Astrocyte (in vitro differentiated cells and primary cell): ENCODE results near the gene DNALI1. TPM values are rescaled to one million over a fixed set of nuclear protein-coding genes. Genes with fewer than 3 reads are reported as not detected.
"Not testable (repeated sequence)": the region's sequence is repeated elsewhere in the genome, so short reads cannot be mapped to it uniquely, and the experiment has no call there.

Experiments
- DNase-seq: peaks from one replicate; pipeline ENCODE4 v3.0.0-alpha.2; 2010; ENCODE audit warnings: low read depth
- FAIRE-seq: peaks from 2 replicates; lab custom pipeline; 2011; peaks lifted over from hg19 to GRCh38; lab: Jason Lieb, UNC
- H2AFZ ChIP-seq: 2 replicates; pipeline ENCODE4 v1.6.0; 2012; ENCODE audit warnings: low read depth, low read length, inconsistent platforms
- H3K27ac ChIP-seq: 2 replicates; pipeline ENCODE4 v1.5.1; 2011; ENCODE audit warnings: low read depth, low read length, inconsistent platforms
- H3K27me3 ChIP-seq: 2 replicates; pipeline ENCODE4 v1.6.0; 2011; ENCODE audit warnings: low read length, inconsistent platforms; ENCODE audit not compliant: insufficient read depth
- H3K36me3 ChIP-seq: 2 replicates; pipeline ENCODE4 v1.5.1; 2011; ENCODE audit warnings: low read length, inconsistent platforms; ENCODE audit not compliant: insufficient read depth
- H3K4me1 ChIP-seq: 2 replicates; pipeline ENCODE4 v1.5.1; 2011; ENCODE audit warnings: low read length, inconsistent platforms; ENCODE audit not compliant: insufficient read depth
- H3K4me2 ChIP-seq: 2 replicates; pipeline ENCODE4 v1.6.0; 2012; ENCODE audit warnings: low read length, inconsistent platforms
- H3K4me3 ChIP-seq: 2 replicates; pipeline ENCODE4 v1.5.1; 2011; ENCODE audit warnings: low read depth, mild to moderate bottlenecking, low read length, inconsistent platforms; ENCODE audit not compliant: insufficient read depth
- H3K79me2 ChIP-seq: 2 replicates; pipeline ENCODE4 v1.6.0; 2012; ENCODE audit warnings: mild to moderate bottlenecking, low read length, inconsistent platforms; ENCODE audit not compliant: insufficient read depth
- H3K9ac ChIP-seq: 2 replicates; pipeline ENCODE4 v1.6.0; 2012; ENCODE audit warnings: mild to moderate bottlenecking, low read length, inconsistent platforms
- H3K9me3 ChIP-seq: 2 replicates; pipeline ENCODE4 v1.5.1; 2012; ENCODE audit warnings: low read depth, mild to moderate bottlenecking, low read length, inconsistent platforms; ENCODE audit not compliant: insufficient read depth
- H4K20me1 ChIP-seq: 2 replicates; pipeline ENCODE4 v1.6.0; 2012; ENCODE audit warnings: low read length, inconsistent platforms; ENCODE audit not compliant: insufficient read depth
- H3K27ac Mint-ChIP-seq: one replicate; pipeline ENCODE4 v1.8.0; 2021; ENCODE audit warnings: mild to moderate bottlenecking, mixed read lengths; ENCODE audit not compliant: unreplicated experiment
- H3K27me3 Mint-ChIP-seq: one replicate; pipeline ENCODE4 v1.8.0; 2021; ENCODE audit warnings: low read depth, mixed read lengths; ENCODE audit not compliant: unreplicated experiment
- H3K36me3 Mint-ChIP-seq: one replicate; pipeline ENCODE4 v1.8.0; 2021; ENCODE audit warnings: low read depth, mixed read lengths; ENCODE audit not compliant: unreplicated experiment
- H3K4me1 Mint-ChIP-seq: one replicate; pipeline ENCODE4 v1.8.0; 2021; ENCODE audit warnings: low read depth, mixed read lengths; ENCODE audit not compliant: unreplicated experiment
- H3K4me3 Mint-ChIP-seq: one replicate; pipeline ENCODE4 v1.8.0; 2021; ENCODE audit warnings: mild to moderate bottlenecking, moderate library complexity, mixed read lengths; ENCODE audit not compliant: unreplicated experiment
- H3K9me3 Mint-ChIP-seq: one replicate; pipeline ENCODE4 v1.8.0; 2021; ENCODE audit warnings: mild to moderate bottlenecking, mixed read lengths; ENCODE audit not compliant: unreplicated experiment
- CTCF ChIP-seq: IDR thresholded peaks from 2 replicates; pipeline ENCODE4 v1.5.1; 2011; ENCODE audit warnings: low read depth, mild to moderate bottlenecking, inconsistent platforms, low read length, moderate library complexity; ENCODE audit not compliant: insufficient read depth
- EZH2 ChIP-seq: IDR thresholded peaks from 2 replicates; pipeline ENCODE4 v1.6.1; 2012; ENCODE audit warnings: mild to moderate bottlenecking, low read length, inconsistent platforms; ENCODE audit not compliant: insufficient read depth
- total RNA-seq: library from RNA; stranded (reverse); gene quantifications from 2 replicates; pipeline ENCODE4 v1.2.1, GENCODE V29; 2021

The DNALI1 gene
- total RNA-seq, 1 donor from 2014 or later = 9.6 TPM

GRCh38 chr1:37559080-37559479 is 2.3 kb downstream of the DNALI1 start:
- no peak for TF ChIP-seq EZH2
- no peak for TF ChIP-seq CTCF
- Mint-ChIP-seq H3K27me3 (no peaks in the 10 kb centered on the region), H3K4me3 (no peak overlapping the region), H3K36me3 (peaks cover 9% of the 10 kb centered on the region), H3K9me3 (no peaks in the 10 kb centered on the region), H3K27ac (no peak overlapping the region), H3K4me1 (peaks cover 8% of the 10 kb centered on the region)
- Histone ChIP-seq H3K36me3 (no peaks in the 10 kb centered on the region), H3K27me3 (no peaks in the 10 kb centered on the region), H3K9ac (no peak overlapping the region), H3K4me2 (no peak overlapping the region), H3K79me2 (peaks cover under 1% of the 10 kb centered on the region), H3K4me3 (no peak overlapping the region), H4K20me1 (no peaks in the 10 kb centered on the region), H3K9me3 (no peaks in the 10 kb centered on the region), H3K27ac (no peak overlapping the region), H3K4me1 (peaks cover 14% of the 10 kb centered on the region), H2AFZ (no peak overlapping the region)
- DNase-seq = no peak
- no peak for FAIRE-seq

GRCh38 chr1:37559957-37560379 is 3.2 kb downstream of the DNALI1 start:
- H4K20me1 ChIP-seq, H3K4me2 ChIP-seq, H3K4me3 Mint-ChIP-seq, DNase-seq, H3K9me3 Mint-ChIP-seq, H3K27me3 ChIP-seq, H2AFZ ChIP-seq, H3K9me3 ChIP-seq, H3K4me1 Mint-ChIP-seq, H3K36me3 ChIP-seq, H3K9ac ChIP-seq, H3K4me3 ChIP-seq, H3K27me3 Mint-ChIP-seq, FAIRE-seq, H3K79me2 ChIP-seq, H3K27ac Mint-ChIP-seq, H3K27ac ChIP-seq: not testable (repeated sequence)
- H3K4me1 ChIP-seq = peaks cover 14% of the 10 kb centered on the region
- peaks cover 11% of the 10 kb centered on the region for H3K36me3 Mint-ChIP-seq

GRCh38 chr1:37560401-37561132 is 3.8 kb downstream of the DNALI1 start:
- Histone ChIP-seq H3K4me1 (peaks cover 14% of the 10 kb centered on the region), H3K4me2 (no peak overlapping the region), H3K9ac (no peak overlapping the region), H3K27ac (no peak overlapping the region), H3K9me3 (no peaks in the 10 kb centered on the region), H4K20me1 (no peaks in the 10 kb centered on the region), H3K36me3 (peaks cover 8% of the 10 kb centered on the region), H3K79me2 (no peaks in the 10 kb centered on the region), H2AFZ (no peak overlapping the region), H3K27me3 (no peaks in the 10 kb centered on the region), H3K4me3 (no peak overlapping the region)
- H3K27me3 Mint-ChIP-seq = no peaks in the 10 kb centered on the region
- DNase-seq = no peak
- H3K4me3 Mint-ChIP-seq = no peak overlapping the region
- TF ChIP-seq EZH2 (no peak), CTCF (no peak)
- H3K27ac Mint-ChIP-seq = no peak overlapping the region
- H3K4me1 Mint-ChIP-seq = peaks cover 8% of the 10 kb centered on the region
- H3K9me3 Mint-ChIP-seq = no peaks in the 10 kb centered on the region
- FAIRE-seq = no peak
- peaks cover 11% of the 10 kb centered on the region for H3K36me3 Mint-ChIP-seq
